GM19099 (cell line): Measurements from ENCODE around the gene CDH3.

Experiments
- POLR2A ChIP-seq: IDR thresholded peaks from 3 replicates; pipeline ENCODE4 v1.6.1; 2011; ENCODE audit warnings: low read depth; ENCODE audit not compliant: insufficient read length; ENCODE audit errors: extremely low read depth

CDH3 gene

GRCh38 chr16:68643227-68643626, 1.9 kb upstream of the CDH3 start:
- TF ChIP-seq POLR2A: no peak

GRCh38 chr16:68643847-68644246, 1.3 kb upstream of the CDH3 start:
- TF ChIP-seq POLR2A: no peak

- TF ChIP-seq POLR2A: no peak
Observed at GRCh38 chr16:68644296-68644695, 814 bp upstream of the CDH3 start.

GRCh38 chr16:68645494-68646388, 631 bp downstream of the CDH3 start:
- no peak for TF ChIP-seq POLR2A

GRCh38 chr16:68646953-68647659, 2.0 kb downstream of the CDH3 start:
- TF ChIP-seq POLR2A: no peak

- no peak for TF ChIP-seq POLR2A
Observed at GRCh38 chr16:68651136-68651535, 6.0 kb downstream of the CDH3 start.

GRCh38 chr16:68652659-68653058, 7.5 kb downstream of the CDH3 start:
- no peak for TF ChIP-seq POLR2A

GRCh38 chr16:68655806-68656205, 10.7 kb downstream of the CDH3 start:
- TF ChIP-seq POLR2A: no peak

GRCh38 chr16:68656751-68657150, 11.6 kb downstream of the CDH3 start:
- TF ChIP-seq POLR2A: no peak

- no peak for TF ChIP-seq POLR2A
Observed at GRCh38 chr16:68658341-68658973, 13.3 kb downstream of the CDH3 start.

- TF ChIP-seq POLR2A: no peak
Observed at GRCh38 chr16:68658974-68659360, 13.9 kb downstream of the CDH3 start.

- no peak for TF ChIP-seq POLR2A
Observed at GRCh38 chr16:68659412-68660358, 14.6 kb downstream of the CDH3 start.

- no peak for TF ChIP-seq POLR2A
Observed at GRCh38 chr16:68660359-68660795, 15.3 kb downstream of the CDH3 start.

GRCh38 chr16:68662035-68662434, 16.9 kb downstream of the CDH3 start:
- no peak for TF ChIP-seq POLR2A
